HCT116 (cell line): Measurements from ENCODE around the gene ELK4.

Experiments
- CEBPB ChIP-seq: IDR thresholded peaks from 2 replicates; pipeline ENCODE4 v1.6.1; 2012; ENCODE audit warnings: low read depth
- CTCF ChIP-seq, 3 experiments: fragments of 200-600 bp in 1 of 3; sonication (generic) in 1 of 3; IDR thresholded peaks in 2 of 3; conservative IDR thresholded peaks in 1 of 3; 2 replicates each; pipeline ENCODE4 v1.5.1; 2012 to 2017; ENCODE audit warnings: low read depth in 2 of 3, low read length in 2 of 3, antibody characterized with exemption in 1 of 3, borderline replicate concordance in 1 of 3, control low read depth in 1 of 3, mild to moderate bottlenecking in 1 of 3, mixed read lengths in 1 of 3, mixed run types in 1 of 3, moderate library complexity in 1 of 3; ENCODE audit not compliant: insufficient read depth in 1 of 3
- EZH2phosphoT487 ChIP-seq: fragments of 200-600 bp; IDR thresholded peaks from 2 replicates; pipeline ENCODE4 v1.6.1; 2018; ENCODE audit warnings: antibody characterized with exemption, borderline replicate concordance
- MAX ChIP-seq: IDR thresholded peaks from 2 replicates; pipeline ENCODE4 v1.6.1; 2012
- POLR2A ChIP-seq: IDR thresholded peaks from 2 replicates; pipeline ENCODE4 v1.7.0; 2011; ENCODE audit warnings: borderline replicate concordance; ENCODE audit not compliant: insufficient read depth, insufficient read length; ENCODE audit errors: extremely low read depth
- POLR2AphosphoS5 ChIP-seq: IDR thresholded peaks from 2 replicates; pipeline ENCODE4 v1.6.1; 2011; ENCODE audit warnings: mild to moderate bottlenecking, low read depth, low read length, moderate library complexity
- REST ChIP-seq: IDR thresholded peaks from 2 replicates; pipeline ENCODE4 v1.6.1; 2012; ENCODE audit warnings: low read depth
- YY1 ChIP-seq: IDR thresholded peaks from 2 replicates; pipeline ENCODE4 v1.6.1; 2011; ENCODE audit warnings: low read length, low read depth, moderate library complexity, mild to moderate bottlenecking; ENCODE audit not compliant: insufficient replicate concordance; ENCODE audit errors: extremely low read depth
- ZBTB33 ChIP-seq: IDR thresholded peaks from 2 replicates; pipeline ENCODE4 v1.6.1; 2011; ENCODE audit warnings: mild to moderate bottlenecking, low read length, moderate library complexity; ENCODE audit not compliant: insufficient replicate concordance; ENCODE audit errors: extremely low read depth

GRCh38 chr1:205585169-205585834, 46.5 kb downstream of the ELK4 start:
- TF ChIP-seq YY1 (no peak), CEBPB (no peak), EZH2phosphoT487 (no peak), POLR2A (no peak), CTCF (IDR thresholded peaks at IDR 0.05 in 2 of 3, conservative IDR thresholded peaks at IDR 0.05 in 1 of 3; ENCODE audit: borderline replicate concordance in 1 of 3, insufficient read depth in 1 of 3, low read depth in 2 of 3, low read length in 2 of 3) (no peak), REST (no peak), MAX (no peak), POLR2AphosphoS5 (no peak), ZBTB33 (no peak)
